GM23338 (cell line): ENCODE measurements around the gene NYAP1.

Source experiments
- TF ChIP-seq, protein P1 (sequence below), 2 experiments: fragments of 200-600 bp in 1 of 2; sonication (generic) in 1 of 2; conservative IDR thresholded peaks; 2 replicates each; pipeline versions ENCODE4 v1.5.1 to v1.6.1; 2016 to 2017; ENCODE audit warnings: antibody characterized with exemption in 2 of 2, low read depth in 2 of 2, mild to moderate bottlenecking in 2 of 2, moderate library complexity in 1 of 2
- TF ChIP-seq, protein P2 (sequence below): IDR thresholded peaks from one replicate; pipeline ENCODE4 v1.6.1; 2018; ENCODE audit warnings: antibody characterized with exemption; ENCODE audit not compliant: unreplicated experiment

DNA sequence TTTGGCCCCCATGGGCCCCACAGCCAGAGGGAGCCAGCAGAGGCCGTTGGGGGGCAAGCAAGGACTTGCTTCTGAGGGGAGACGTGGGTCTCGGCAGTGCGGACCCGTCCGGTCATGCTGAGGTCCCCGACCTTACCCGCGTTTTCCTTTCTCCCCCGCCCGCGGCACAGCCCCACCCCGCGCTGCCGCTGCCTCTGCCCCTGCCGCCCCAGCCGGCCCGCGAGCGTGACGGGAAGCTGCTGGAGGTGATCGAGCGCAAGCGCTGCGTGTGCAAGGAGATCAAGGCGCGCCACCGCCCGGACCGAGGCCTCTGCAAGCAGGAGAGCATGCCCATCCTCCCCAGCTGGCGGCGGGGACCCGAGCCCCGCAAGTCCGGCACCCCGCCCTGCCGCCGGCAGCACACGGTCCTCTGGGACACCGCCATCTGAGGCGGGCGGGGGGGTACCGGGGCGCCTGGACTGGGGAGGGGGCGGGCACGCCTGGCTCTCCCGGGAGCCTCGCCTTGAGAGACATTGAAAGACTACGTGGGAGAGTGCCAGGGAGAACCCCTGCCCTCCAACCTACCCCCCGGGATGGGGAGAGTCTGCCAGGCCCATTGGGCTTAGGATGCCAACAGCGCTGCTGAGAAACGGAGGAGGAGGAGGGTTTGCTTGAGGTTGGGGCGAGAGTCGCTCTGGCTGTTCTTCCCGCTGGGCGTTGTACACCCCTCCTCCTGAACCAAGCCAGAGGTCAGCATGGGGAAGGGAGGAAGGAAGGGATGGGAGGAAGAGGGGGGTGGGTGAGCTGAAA is 9.9 kb downstream of the NYAP1 start:
- TF ChIP-seq, protein P1, sequence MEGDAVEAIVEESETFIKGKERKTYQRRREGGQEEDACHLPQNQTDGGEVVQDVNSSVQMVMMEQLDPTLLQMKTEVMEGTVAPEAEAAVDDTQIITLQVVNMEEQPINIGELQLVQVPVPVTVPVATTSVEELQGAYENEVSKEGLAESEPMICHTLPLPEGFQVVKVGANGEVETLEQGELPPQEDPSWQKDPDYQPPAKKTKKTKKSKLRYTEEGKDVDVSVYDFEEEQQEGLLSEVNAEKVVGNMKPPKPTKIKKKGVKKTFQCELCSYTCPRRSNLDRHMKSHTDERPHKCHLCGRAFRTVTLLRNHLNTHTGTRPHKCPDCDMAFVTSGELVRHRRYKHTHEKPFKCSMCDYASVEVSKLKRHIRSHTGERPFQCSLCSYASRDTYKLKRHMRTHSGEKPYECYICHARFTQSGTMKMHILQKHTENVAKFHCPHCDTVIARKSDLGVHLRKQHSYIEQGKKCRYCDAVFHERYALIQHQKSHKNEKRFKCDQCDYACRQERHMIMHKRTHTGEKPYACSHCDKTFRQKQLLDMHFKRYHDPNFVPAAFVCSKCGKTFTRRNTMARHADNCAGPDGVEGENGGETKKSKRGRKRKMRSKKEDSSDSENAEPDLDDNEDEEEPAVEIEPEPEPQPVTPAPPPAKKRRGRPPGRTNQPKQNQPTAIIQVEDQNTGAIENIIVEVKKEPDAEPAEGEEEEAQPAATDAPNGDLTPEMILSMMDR (conservative IDR thresholded peaks at IDR 0.05; ENCODE audit: low read depth in 2 of 2) = peak in 1 of 2 experiments; percentile 37; a peak in 2 of 4 replicates
- TF ChIP-seq, protein P2, sequence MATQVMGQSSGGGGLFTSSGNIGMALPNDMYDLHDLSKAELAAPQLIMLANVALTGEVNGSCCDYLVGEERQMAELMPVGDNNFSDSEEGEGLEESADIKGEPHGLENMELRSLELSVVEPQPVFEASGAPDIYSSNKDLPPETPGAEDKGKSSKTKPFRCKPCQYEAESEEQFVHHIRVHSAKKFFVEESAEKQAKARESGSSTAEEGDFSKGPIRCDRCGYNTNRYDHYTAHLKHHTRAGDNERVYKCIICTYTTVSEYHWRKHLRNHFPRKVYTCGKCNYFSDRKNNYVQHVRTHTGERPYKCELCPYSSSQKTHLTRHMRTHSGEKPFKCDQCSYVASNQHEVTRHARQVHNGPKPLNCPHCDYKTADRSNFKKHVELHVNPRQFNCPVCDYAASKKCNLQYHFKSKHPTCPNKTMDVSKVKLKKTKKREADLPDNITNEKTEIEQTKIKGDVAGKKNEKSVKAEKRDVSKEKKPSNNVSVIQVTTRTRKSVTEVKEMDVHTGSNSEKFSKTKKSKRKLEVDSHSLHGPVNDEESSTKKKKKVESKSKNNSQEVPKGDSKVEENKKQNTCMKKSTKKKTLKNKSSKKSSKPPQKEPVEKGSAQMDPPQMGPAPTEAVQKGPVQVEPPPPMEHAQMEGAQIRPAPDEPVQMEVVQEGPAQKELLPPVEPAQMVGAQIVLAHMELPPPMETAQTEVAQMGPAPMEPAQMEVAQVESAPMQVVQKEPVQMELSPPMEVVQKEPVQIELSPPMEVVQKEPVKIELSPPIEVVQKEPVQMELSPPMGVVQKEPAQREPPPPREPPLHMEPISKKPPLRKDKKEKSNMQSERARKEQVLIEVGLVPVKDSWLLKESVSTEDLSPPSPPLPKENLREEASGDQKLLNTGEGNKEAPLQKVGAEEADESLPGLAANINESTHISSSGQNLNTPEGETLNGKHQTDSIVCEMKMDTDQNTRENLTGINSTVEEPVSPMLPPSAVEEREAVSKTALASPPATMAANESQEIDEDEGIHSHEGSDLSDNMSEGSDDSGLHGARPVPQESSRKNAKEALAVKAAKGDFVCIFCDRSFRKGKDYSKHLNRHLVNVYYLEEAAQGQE = no peak
